Measurements from ENCODE around the gene TESK1.
"Not testable (repeated sequence)": the region's sequence is repeated elsewhere in the genome, so short reads cannot be mapped to it uniquely, and the experiment has no call there.

Gene TESK1

GRCh38 chr9:35636135-35636876, 31.2 kb downstream of the TESK1 start:
- TF ChIP-seq, protein P1, sequence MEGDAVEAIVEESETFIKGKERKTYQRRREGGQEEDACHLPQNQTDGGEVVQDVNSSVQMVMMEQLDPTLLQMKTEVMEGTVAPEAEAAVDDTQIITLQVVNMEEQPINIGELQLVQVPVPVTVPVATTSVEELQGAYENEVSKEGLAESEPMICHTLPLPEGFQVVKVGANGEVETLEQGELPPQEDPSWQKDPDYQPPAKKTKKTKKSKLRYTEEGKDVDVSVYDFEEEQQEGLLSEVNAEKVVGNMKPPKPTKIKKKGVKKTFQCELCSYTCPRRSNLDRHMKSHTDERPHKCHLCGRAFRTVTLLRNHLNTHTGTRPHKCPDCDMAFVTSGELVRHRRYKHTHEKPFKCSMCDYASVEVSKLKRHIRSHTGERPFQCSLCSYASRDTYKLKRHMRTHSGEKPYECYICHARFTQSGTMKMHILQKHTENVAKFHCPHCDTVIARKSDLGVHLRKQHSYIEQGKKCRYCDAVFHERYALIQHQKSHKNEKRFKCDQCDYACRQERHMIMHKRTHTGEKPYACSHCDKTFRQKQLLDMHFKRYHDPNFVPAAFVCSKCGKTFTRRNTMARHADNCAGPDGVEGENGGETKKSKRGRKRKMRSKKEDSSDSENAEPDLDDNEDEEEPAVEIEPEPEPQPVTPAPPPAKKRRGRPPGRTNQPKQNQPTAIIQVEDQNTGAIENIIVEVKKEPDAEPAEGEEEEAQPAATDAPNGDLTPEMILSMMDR (IDR thresholded peaks at IDR 0.05): no peak
- H3K27me3 ChIP-seq: no peaks in the 10 kb centered on the region
- no peak overlapping the region for H3K4me3 ChIP-seq
- DNase-seq: peak in 1 of 2 donors; percentile 34
- no peak overlapping the region for H3K27ac ChIP-seq
- peaks cover 0 to 5% (median 0%) of the 10 kb centered on the region in 3 donors for H3K36me3 ChIP-seq
- H3K9me3 ChIP-seq: no peaks in the 10 kb centered on the region
- no peaks in the 10 kb centered on the region for H3K4me1 ChIP-seq
- intact Hi-C loops (cut with DNase I; ENCODE audit: low total_unique reads): loop anchor here (10.0 kb wide), 1 partner anchor 228 kb away; no protein-coding TSS in a partner anchor

DNA sequence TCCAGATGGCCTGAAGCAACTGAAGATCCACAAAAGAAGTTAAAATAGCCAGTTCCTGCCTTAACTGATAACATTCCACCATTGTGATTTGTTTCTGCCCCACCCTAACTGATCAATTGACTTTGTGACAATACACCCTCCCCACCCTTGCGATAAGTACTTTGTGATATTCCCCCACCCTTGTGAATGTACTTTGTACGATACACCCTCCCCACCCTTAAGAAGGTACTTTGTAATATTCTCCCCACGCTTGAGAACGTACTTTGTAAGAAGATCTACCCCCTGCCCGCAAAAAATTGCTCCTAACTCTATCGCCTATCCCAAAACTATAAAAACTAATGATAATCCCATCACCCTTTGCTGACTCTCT, 31.8 kb downstream of the TESK1 start:
- not testable (repeated sequence) for H3K4me1 ChIP-seq

GRCh38 chr9:35637427-35637955, 32.4 kb downstream of the TESK1 start:
- not testable (repeated sequence) for H3K36me3 ChIP-seq, H3K4me1 ChIP-seq, H3K27ac ChIP-seq, H3K4me3 ChIP-seq, H3K9me3 ChIP-seq, H3K27me3 ChIP-seq
- intact Hi-C loops (cut with DNase I; ENCODE audit: low total_unique reads): loop anchor here (10.0 kb wide), 1 partner anchor 227 kb away; no protein-coding TSS in a partner anchor
- DNase-seq: peak in 1 of 2 donors; percentile 27

More for the DNA sequence above, 31.8 kb downstream of the TESK1 start:
- not testable (repeated sequence) for H3K36me3 ChIP-seq, H3K27ac ChIP-seq, H3K4me3 ChIP-seq, H3K27me3 ChIP-seq, H3K9me3 ChIP-seq, DNase-seq
- intact Hi-C loops (cut with DNase I; ENCODE audit: low total_unique reads): loop anchor here (10.0 kb wide), 1 partner anchor 228 kb away; no protein-coding TSS in a partner anchor

GRCh38 chr9:35638751-35639150, 33.7 kb downstream of the TESK1 start:
- not testable (repeated sequence) for H3K9me3 ChIP-seq, H3K27me3 ChIP-seq, H3K4me1 ChIP-seq, H3K27ac ChIP-seq, H3K4me3 ChIP-seq, H3K36me3 ChIP-seq
- intact Hi-C loops (cut with DNase I; ENCODE audit: low total_unique reads): loop anchor here (10.0 kb wide), 1 partner anchor 226 kb away; no protein-coding TSS in a partner anchor
- DNase-seq: peak in 1 of 2 donors; percentile 10

GRCh38 chr9:35639225-35639624, 34.2 kb downstream of the TESK1 start:
- H3K9me3 ChIP-seq, DNase-seq, H3K27ac ChIP-seq, H3K4me3 ChIP-seq, H3K27me3 ChIP-seq, H3K36me3 ChIP-seq, H3K4me1 ChIP-seq: not testable (repeated sequence)
- intact Hi-C loops (cut with DNase I; ENCODE audit: low total_unique reads): loop anchor here (10.0 kb wide), 1 partner anchor 226 kb away; no protein-coding TSS in a partner anchor

DNA sequence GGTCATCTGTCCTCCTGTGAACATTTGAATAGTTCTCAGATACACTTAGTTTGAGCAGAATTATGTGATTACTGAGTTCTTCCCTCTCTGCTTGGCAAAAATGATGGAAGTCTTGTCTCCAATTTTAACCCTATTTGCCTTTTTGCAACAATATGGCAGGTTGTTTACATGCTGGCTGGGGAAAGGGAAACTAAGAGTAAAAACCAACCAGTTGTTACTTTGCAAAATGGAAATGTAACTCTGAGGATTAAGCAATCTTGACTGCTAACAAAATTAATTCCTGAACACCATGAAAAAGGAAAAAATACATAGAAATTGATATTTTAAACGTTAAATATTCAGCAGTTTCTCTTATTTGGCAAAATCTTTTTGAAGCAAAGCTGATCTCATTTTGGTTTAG, 34.6 kb downstream of the TESK1 start:
- no peak for DNase-seq
- Histone ChIP-seq H3K27me3 (no peaks in the 10 kb centered on the region), H3K27ac (no peak overlapping the region), H3K9me3 (no peaks in the 10 kb centered on the region), H3K36me3 (peaks cover 0 to 5% (median 0%) of the 10 kb centered on the region in 3 donors), H3K4me3 (no peak overlapping the region), H3K4me1 (no peaks in the 10 kb centered on the region)
- TF ChIP-seq, protein P1 (IDR thresholded peaks at IDR 0.05): no peak
- intact Hi-C loops (cut with DNase I; ENCODE audit: low total_unique reads): loop anchor here (5.0 to 10.0 kb wide), 2 partner anchors 32 to 225 kb away; partner anchors contain the start of gene TESK1

- DNase-seq: peak in 1 of 2 donors; percentile 39
- not testable (repeated sequence) for H3K4me1 ChIP-seq, H3K9me3 ChIP-seq, H3K4me3 ChIP-seq, H3K27me3 ChIP-seq, H3K36me3 ChIP-seq, H3K27ac ChIP-seq
- intact Hi-C loops (cut with DNase I; ENCODE audit: low total_unique reads): loop anchor here (5.0 kb wide), 1 partner anchor 33 kb away; the partner anchor contains the start of gene TESK1
Observed at GRCh38 chr9:35640431-35640830, 35.4 kb downstream of the TESK1 start.

DNA sequence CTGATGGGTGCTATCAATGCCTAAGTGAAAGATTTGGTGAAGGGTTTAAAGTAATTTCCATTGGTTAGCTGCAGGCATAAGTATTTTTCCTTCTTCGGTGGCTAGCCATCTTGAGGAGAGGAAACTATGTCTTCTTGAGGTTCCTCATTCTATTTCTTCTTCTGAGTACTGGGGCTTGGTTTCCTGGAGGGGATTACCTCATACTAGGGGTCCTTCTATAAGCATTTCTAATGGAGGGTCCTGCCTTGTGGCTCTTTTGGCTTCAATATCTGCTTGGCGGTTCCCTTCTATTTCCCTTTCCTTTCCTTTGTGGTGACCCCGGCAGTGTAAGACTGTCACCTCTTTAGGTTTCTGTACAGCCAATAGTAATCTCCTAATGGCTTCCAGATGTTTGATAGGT, 36.4 kb downstream of the TESK1 start:
- not testable (repeated sequence) for H3K27me3 ChIP-seq, H3K27ac ChIP-seq, H3K4me3 ChIP-seq, H3K4me1 ChIP-seq, H3K9me3 ChIP-seq, H3K36me3 ChIP-seq
- intact Hi-C loops (cut with DNase I; ENCODE audit: low total_unique reads): loop anchor here (5.0 kb wide), 1 partner anchor 34 kb away; the partner anchor contains the start of gene TESK1
- peak in 1 of 2 donors; percentile 1 for DNase-seq

All from tibial artery (tissue), 4 donors.